SW 1271 (cell line): ENCODE results near the gene PGAP3.

Experiments used
- DNase-seq, 2 experiments: peaks; one replicate each; lab custom pipeline; 2025; lab: John Stamatoyannopoulos, UW

Gene PGAP3

DNA sequence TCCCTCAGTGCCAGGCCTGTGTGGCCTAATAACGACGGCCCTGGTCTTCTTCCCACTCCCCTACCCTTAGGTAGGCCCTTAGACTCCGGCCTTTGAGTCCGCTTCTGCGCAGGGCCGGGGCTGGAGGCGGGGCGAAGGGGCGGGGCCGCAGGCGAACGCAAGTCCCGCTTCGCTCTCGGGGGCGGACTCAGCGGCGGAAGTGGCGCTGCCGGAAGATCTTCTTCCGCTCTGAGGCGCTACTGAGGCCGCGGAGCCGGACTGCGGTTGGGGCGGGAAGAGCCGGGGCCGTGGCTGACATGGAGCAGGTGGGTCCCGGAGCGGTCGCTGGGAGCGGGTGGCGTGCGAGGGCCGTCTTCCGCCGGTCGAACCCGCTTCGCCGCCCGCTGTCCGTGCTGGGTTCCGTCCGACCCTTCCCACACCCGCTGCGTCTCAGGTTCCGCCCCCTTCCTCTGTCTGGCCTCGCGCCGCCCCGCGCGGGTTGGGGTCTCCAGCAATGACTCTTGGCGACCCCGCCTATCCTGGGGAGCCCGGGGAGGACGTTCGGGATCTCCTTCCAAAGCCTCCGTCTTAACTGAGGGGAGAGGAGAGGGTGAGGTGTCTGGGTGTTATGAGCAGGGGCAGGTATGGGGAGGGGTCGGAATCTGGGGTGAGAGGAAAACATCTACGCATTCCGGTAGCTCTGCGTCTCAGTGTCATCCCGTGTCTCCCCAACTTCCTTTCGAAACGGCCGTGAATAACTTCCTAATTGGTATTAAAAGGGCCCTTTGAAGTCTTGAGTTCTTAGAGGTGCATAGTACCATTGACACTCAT is 50.7 kb downstream of the PGAP3 start, which contains the start of gene STARD3:
TSS of gene STARD3 (plus strand) at position 218 of the 810 bp plus-strand sequence. CDS start 16,388 bp downstream, outside the sequence.
- peak; percentile 71 to 72 for DNase-seq

DNA sequence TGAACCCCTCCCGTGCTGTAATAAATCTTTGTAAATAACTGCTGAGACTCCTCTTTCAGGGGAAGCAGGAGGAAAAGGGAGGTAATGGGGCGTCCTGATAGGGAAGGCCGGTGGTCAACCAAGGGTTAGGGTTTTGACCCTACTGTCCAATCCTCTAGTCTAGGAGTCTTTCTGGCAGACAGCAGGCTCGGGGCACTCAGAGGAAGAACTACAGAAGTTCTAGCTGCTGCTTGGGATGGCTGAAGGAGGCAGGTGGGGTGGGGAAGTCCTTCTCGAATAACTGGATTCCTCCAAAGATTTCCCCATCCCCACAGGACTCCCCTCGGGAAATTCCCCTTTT is 51.3 kb downstream of the PGAP3 start:
- no peak for DNase-seq

DNA sequence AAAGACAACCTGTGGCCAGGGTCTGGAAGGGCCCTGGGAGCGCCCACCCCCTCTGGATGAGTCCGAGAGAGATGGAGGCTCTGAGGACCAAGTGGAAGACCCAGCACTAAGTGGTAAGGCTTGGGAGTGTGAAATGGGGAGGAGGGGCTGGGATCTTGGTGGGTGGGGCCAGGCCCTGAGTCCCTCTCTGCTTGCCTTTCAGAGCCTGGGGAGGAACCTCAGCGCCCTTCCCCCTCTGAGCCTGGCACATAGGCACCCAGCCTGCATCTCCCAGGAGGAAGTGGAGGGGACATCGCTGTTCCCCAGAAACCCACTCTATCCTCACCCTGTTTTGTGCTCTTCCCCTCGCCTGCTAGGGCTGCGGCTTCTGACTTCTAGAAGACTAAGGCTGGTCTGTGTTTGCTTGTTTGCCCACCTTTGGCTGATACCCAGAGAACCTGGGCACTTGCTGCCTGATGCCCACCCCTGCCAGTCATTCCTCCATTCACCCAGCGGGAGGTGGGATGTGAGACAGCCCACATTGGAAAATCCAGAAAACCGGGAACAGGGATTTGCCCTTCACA is 52.2 kb downstream of the PGAP3 start:
- DNase-seq: no peak

DNA sequence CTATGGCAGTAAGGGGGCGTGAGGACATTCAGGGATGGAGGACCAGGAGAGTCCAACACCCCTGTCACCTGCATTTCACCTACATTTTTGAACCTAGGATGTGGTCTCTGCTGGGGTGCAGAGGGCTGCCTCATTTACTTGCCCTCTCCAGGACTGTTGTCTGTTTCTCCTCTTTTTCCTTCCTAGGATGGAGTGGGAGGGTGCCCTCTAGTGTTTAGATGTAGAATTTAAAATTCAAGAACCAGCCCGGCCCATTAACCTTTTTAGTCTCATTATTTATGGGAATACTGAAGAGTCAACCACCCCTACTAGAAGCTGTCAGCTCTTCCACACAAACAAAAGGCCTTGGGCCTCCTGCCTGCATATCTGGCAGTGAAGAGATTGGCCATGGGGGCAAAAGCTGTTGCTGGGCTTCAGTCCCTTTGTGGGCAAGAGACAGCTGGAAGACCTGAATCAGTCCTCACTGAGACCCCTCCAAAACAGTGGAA is 53.4 kb downstream of the PGAP3 start:
- DNase-seq: peak in 1 of 2 experiments; percentile 70

DNA sequence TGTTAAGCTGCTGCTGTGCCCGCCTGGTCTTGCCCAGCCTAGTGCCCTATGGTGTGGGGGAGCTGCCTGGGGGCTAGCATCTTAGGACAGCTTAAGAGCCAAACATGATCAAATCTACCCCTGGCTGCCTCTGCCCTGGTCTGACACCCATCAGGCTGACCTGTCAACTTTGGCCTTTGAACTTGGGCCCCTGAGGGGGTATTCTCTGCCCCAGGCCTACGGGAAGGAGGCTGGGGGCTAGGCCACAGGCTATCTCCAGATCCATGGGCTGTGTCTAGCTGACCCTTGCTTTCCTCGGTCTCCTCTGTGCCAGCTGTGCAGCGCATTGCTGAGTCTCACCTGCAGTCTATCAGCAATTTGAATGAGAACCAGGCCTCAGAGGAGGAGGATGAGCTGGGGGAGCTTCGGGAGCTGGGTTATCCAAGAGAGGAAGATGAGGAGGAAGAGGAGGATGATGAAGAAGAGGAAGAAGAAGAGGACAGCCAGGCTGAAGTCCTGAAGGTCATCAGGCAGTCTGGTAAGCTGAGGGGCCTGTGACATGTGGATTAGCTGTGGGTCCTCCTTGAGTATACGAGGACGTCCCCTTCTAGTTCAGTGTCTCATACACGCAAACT is 54.2 kb downstream of the PGAP3 start:
- no peak for DNase-seq

- DNase-seq: no peak
Measured at GRCh38 chr17:39632153-39632941, 55.5 kb downstream of the PGAP3 start.

GRCh38 chr17:39631403-39631802 is 56.5 kb downstream of the PGAP3 start:
- no peak for DNase-seq

DNA sequence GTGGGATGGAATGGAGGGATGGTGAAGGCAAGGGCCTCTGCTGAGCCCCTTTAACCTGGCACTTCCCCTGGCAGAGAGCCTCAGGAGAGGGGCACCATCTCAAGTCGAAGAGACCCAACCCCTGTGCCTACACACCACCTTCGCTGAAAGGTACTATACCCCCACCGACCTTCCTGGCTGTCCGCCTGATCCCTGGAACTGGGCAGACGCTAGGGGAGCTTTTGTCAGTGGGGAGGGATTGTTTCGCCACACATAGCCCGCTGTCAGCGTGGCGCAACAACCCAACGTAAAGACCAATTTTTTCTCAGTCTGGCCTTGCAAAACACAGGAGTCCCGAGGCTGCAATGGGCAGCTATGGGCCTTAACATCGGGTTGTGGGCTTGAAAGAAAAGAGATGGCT is 58.0 kb downstream of the PGAP3 start:
- no peak for DNase-seq

DNA sequence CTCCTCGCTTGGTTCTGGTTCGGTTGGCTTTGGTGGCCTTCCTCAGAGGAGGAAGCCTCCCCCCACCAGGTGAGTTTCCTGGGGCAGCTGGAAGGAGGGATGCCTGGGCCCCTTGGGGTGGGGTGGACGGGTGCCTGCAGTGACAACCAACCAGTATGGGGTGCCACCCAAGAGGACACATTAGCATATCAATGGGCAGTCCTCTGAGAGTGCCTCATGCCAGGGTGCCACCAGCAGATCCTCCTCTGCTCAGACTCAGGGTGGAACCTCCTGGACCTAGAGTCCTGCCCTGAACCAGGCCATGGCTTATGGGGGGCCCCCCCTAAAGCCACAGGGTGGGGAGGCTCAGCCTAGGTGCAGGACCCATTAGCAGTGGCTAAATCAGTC is 58.4 kb downstream of the PGAP3 start:
- no peak for DNase-seq

- no peak for DNase-seq
Measured at GRCh38 chr17:39628655-39629493, 59.0 kb downstream of the PGAP3 start.

- no peak for DNase-seq
Measured at GRCh38 chr17:39627712-39628516, 59.9 kb downstream of the PGAP3 start.

DNA sequence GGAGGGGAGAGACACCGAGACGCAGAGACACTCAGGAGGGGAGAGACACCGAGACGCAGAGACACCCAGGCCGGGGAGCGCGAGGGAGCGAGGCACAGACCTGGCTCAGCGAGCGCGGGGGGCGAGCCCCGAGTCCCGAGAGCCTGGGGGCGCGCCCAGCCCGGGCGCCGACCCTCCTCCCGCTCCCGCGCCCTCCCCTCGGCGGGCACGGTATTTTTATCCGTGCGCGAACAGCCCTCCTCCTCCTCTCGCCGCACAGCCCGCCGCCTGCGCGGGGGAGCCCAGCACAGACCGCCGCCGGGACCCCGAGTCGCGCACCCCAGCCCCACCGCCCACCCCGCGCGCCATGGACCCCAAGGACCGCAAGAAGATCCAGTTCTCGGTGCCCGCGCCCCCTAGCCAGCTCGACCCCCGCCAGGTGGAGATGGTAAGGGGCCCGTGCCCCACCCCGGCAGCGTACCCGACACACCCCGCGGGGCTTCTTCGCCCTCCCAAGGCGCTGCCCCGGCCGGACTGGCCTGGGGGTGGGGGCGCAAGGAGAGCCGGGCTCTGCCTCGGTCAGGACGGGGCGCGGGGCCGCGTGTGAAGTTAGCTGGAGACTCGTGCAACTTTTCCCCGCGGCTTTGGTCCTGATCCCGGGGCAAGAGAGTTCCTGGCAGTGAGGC is 60.7 kb downstream of the PGAP3 start:
- DNase-seq: no peak

DNA sequence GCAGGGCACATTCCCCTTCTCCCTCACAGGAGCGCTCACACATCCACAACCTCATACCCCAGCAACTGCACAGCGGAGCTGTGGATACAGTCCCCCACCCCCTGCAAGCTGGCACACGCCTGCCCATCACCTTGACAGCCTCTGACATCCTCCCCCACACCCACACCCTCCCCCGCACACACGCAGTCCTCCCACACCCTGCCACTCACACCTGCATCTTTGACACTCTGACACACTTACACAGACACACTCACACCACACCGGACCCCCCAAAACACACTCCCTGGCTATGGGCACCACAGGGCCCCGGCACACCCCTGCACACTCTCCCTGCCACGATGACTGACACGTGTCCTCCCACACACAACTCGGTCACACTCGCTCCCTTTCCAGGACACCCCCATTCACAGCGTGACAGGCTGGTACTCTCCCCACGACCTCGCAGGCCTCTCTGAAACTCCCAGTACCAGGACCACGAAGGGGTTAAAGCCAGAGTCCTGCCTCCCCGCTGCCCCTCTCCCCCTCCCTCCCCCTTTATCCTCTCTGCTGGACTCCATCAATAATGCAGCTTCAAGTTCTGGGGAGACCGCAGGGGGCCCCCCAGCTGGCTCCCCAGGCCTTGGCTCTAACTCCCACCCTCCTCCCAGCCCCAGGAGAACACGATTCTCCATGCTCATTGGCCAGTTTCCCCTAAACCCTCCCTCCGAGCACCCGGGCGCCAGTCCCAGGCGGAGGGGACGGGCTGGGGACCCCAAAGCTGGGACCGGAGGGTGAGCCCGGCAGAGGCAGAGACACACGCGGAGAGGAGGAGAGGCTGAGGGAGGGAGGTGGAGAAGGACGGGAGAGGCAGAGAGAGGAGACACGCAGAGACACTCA is 61.4 kb downstream of the PGAP3 start, which contains the start of gene PPP1R1B:
TSS of gene PPP1R1B (plus strand) at position 782 of the 876 bp plus-strand sequence. CDS start 441 bp downstream, outside the sequence.
- no peak for DNase-seq

DNA sequence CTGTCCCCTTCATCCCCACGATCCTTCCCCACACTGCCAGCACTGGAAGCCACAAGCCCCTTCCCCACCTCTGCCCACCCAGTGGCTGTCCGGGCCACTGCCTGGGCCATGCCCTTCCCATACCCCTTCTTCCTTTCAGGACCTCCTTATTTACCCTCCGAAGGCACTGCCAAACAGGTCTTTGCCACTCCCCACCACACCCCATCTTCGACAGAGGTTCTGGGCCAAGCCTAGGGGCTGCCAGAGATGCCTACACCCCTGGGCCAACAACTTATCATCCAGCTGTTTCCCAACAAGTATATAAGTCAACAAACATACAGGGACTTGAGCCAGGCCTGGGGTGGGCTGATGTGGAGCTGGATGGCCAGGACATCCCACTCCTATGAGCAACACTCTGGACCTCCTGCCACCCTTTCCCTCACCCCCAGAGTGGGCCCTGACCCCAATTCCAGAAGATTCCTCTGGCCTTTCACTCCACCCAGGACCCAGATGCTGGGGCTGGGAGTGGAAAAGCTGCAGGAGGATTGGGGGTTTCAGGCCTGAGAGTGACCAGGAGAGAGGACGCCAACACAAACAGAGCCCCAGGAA is 62.6 kb downstream of the PGAP3 start:
- DNase-seq: no peak

- no peak for DNase-seq
Measured at GRCh38 chr17:39624313-39624712, 63.5 kb downstream of the PGAP3 start.

GRCh38 chr17:39623356-39623950 is 64.4 kb downstream of the PGAP3 start:
- DNase-seq: peak; percentile 30 to 57

GRCh38 chr17:39622380-39623006 is 65.4 kb downstream of the PGAP3 start:
- no peak for DNase-seq
